ENCODE data around the gene BDH2. TPM values are rescaled to one million over a fixed set of nuclear protein-coding genes. Genes with fewer than 3 reads are reported as not detected.

The BDH2 gene
- total and polyA plus RNA-seq, 2 donors (not counting 3 experiments of a cell fraction or from before 2014, with no cell fraction given): 29.4 to 40.9 TPM

DNA sequence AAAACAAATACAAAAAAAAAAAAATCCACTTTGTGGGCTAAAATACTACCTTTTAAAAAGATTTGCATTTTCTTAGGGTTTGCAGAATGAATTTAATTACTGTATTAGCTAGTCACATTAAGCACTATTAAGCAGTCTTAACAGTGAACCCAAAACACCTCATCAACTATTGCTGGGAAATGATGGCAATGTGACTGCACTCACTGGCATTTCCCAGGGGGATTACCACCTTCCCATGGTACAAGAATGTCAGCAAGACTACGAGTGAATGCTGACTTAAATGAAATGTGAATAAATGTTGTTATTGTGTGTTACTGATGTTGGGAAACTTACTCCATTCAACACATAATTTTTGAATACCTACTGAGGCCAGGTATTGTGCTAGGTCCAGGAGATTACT lies 13.1 kb downstream of the BDH2 start:
- dilution Hi-C loops (cut with MboI; ENCODE audit: extremely low pct_ligation_motif_present, low sequenced_read_pairs): no loop called here
- H3K4me2 ChIP-seq (ENCODE audit: insufficient read depth, low read length): no peak overlapping the region
- no peak overlapping the region for H3K9ac ChIP-seq (replicated peaks; ENCODE audit: extremely low read depth, insufficient read depth, low read length)
- H3K9me3 ChIP-seq (replicated peaks; ENCODE audit: control insufficient read depth, insufficient read depth, low read length): no peaks in the 10 kb centered on the region
- no peak for FAIRE-seq
- no peak overlapping the region for H2AFZ ChIP-seq (ENCODE audit: low read depth, low read length)
- H3K27me3 ChIP-seq (ENCODE audit: control insufficient read depth in 2 of 2, insufficient read depth in 2 of 2, low read length in 2 of 2): no peaks in the 10 kb centered on the region
- CTCF ChIA-PET: no interaction called here
- peaks cover 9 to 13% of the 10 kb centered on the region in 2 experiments for H3K36me3 ChIP-seq (ENCODE audit: control insufficient read depth in 2 of 2, extremely low read depth in 1 of 2, insufficient read depth in 2 of 2, low read length in 2 of 2)
- no peaks in the 10 kb centered on the region for H3K9me1 ChIP-seq (replicated peaks; ENCODE audit: control insufficient read depth, extremely low read depth, insufficient read depth, low read length)
- intact Hi-C loops (cut with micrococcal nuclease): no loop called here
- H3K4me1 ChIP-seq (ENCODE audit: control insufficient read depth, extremely low read depth, insufficient read depth, low read length): no peaks in the 10 kb centered on the region
- H3K27ac ChIP-seq (ENCODE audit: insufficient read depth, low read depth, low read length): no peak overlapping the region
- H3K79me2 ChIP-seq (ENCODE audit: control insufficient read depth, insufficient read depth, low read length): no peaks in the 10 kb centered on the region
- TF ChIP-seq, protein P1, sequence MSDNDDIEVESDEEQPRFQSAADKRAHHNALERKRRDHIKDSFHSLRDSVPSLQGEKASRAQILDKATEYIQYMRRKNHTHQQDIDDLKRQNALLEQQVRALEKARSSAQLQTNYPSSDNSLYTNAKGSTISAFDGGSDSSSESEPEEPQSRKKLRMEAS (IDR thresholded peaks at IDR 0.05; ENCODE audit: insufficient read depth, insufficient read length): no peak
- TF ChIP-seq POLR2A (IDR thresholded peaks at IDR 0.05; ENCODE audit: low read depth, low read length) (no peak), FOS (IDR thresholded peaks at IDR 0.05; ENCODE audit: borderline replicate concordance, insufficient read depth, low read length) (no peak), MYC (IDR thresholded peaks at IDR 0.05; ENCODE audit: low read depth, low read length) (no peak), EZH2 (IDR thresholded peaks at IDR 0.05; ENCODE audit: borderline replicate concordance, low read depth, low read length, severe bottlenecking) (no peak), GATA2 (IDR thresholded peaks at IDR 0.05; ENCODE audit: insufficient read depth, insufficient read length, low read depth, low read length) (no peak), JUN (IDR thresholded peaks at IDR 0.05; ENCODE audit: borderline replicate concordance, insufficient read depth, insufficient read length, low read depth) (no peak), POLR2AphosphoS5 (IDR thresholded peaks at IDR 0.05; ENCODE audit: insufficient read depth, low read depth, low read length) (no peak)
- TF ChIP-seq, protein P2, sequence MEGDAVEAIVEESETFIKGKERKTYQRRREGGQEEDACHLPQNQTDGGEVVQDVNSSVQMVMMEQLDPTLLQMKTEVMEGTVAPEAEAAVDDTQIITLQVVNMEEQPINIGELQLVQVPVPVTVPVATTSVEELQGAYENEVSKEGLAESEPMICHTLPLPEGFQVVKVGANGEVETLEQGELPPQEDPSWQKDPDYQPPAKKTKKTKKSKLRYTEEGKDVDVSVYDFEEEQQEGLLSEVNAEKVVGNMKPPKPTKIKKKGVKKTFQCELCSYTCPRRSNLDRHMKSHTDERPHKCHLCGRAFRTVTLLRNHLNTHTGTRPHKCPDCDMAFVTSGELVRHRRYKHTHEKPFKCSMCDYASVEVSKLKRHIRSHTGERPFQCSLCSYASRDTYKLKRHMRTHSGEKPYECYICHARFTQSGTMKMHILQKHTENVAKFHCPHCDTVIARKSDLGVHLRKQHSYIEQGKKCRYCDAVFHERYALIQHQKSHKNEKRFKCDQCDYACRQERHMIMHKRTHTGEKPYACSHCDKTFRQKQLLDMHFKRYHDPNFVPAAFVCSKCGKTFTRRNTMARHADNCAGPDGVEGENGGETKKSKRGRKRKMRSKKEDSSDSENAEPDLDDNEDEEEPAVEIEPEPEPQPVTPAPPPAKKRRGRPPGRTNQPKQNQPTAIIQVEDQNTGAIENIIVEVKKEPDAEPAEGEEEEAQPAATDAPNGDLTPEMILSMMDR (IDR thresholded peaks at IDR 0.05; ENCODE audit: extremely low read depth in 1 of 2, insufficient read depth in 1 of 2, low read depth in 1 of 2, low read length in 2 of 2): no peak
- H3K4me3 ChIP-seq (replicated peaks in 1 of 3; ENCODE audit: insufficient read depth in 1 of 3, low read depth in 1 of 3, low read length in 3 of 3): no peak overlapping the region
- POLR2A ChIA-PET: no interaction called here
- H4K20me1 ChIP-seq (replicated peaks; ENCODE audit: control insufficient read depth, extremely low read depth, insufficient read depth, low read length): no peaks in the 10 kb centered on the region
- DNase-seq (ENCODE audit: low read depth, low spot score): no peak
- BruUV-seq (replicated peaks): no TSS peak
